Measurements from ENCODE around the gene ANO3.

DNA sequence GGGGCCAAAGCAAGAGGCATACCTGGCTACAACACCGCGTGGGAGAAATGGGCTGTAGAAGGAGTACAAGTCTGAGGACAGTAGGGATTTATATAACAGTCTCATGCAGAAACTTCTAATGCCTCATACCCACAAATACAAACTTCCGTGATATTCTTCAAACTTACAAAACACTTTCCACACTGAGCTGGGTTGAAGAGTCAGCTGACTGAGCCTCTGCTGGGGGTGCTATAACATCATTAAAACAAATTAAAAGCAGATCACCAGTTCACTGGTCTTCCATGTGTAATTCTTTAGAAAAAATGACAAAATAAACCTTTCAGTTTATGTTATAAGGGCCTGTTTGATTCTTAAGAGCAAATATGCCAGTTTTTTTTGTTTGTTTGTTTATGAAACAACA lies 148.1 kb downstream of the ANO3 start:
- TF ChIP-seq, protein P1, sequence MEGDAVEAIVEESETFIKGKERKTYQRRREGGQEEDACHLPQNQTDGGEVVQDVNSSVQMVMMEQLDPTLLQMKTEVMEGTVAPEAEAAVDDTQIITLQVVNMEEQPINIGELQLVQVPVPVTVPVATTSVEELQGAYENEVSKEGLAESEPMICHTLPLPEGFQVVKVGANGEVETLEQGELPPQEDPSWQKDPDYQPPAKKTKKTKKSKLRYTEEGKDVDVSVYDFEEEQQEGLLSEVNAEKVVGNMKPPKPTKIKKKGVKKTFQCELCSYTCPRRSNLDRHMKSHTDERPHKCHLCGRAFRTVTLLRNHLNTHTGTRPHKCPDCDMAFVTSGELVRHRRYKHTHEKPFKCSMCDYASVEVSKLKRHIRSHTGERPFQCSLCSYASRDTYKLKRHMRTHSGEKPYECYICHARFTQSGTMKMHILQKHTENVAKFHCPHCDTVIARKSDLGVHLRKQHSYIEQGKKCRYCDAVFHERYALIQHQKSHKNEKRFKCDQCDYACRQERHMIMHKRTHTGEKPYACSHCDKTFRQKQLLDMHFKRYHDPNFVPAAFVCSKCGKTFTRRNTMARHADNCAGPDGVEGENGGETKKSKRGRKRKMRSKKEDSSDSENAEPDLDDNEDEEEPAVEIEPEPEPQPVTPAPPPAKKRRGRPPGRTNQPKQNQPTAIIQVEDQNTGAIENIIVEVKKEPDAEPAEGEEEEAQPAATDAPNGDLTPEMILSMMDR (IDR thresholded peaks at IDR 0.05; ENCODE audit: extremely low read depth in 1 of 2, insufficient read depth in 1 of 2, low read depth in 1 of 2, low read length in 2 of 2) = no peak
- TF ChIP-seq, protein P2, sequence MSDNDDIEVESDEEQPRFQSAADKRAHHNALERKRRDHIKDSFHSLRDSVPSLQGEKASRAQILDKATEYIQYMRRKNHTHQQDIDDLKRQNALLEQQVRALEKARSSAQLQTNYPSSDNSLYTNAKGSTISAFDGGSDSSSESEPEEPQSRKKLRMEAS (IDR thresholded peaks at IDR 0.05; ENCODE audit: insufficient read depth, insufficient read length) = no peak
- TF ChIP-seq FOS (IDR thresholded peaks at IDR 0.05; ENCODE audit: borderline replicate concordance, insufficient read depth, low read length) = no peak

All from endothelial cell of umbilical vein (primary cell).